CD4-positive, alpha-beta T cell (primary cell): ENCODE measurements around the gene KCNA10. TPM values are rescaled to one million over a fixed set of nuclear protein-coding genes. Genes with fewer than 3 reads are reported as not detected.

ENCODE experiments used
- ATAC-seq: fragments of 200-7000 bp; cut with Tn5 transposase; one replicate; pipeline ENCODE4 v1.10.0; 2022; ENCODE audit warnings: mild to moderate bottlenecking; ENCODE audit not compliant: poor library complexity
- CTCF ChIA-PET: fragments of 350-600 bp; sonication (Branson Sonifier 250); formaldehyde crosslinking; loops from one replicate; lab custom pipeline; 2021; ENCODE audit warnings: antibody characterized with exemption, inconsistent platforms; lab: Charles Lee
- POLR2A ChIA-PET: fragments of 350-600 bp; sonication (Branson Sonifier 250); formaldehyde crosslinking; loops from one replicate; lab custom pipeline; 2021; ENCODE audit warnings: antibody characterized with exemption, inconsistent platforms; lab: Charles Lee
- DNase-seq, 14 experiments: peaks; one replicate each; pipeline ENCODE4 v3.0.0-alpha.2; 2013 to 2020; ENCODE audit warnings: mixed read lengths in 2 of 14
- H3K27ac ChIP-seq, 2 donors: one replicate each; pipeline versions ENCODE4 v1.5.1 to v1.7.0; 2013; ENCODE audit warnings: low read length in 2 of 2, low read depth in 1 of 2, mild to moderate bottlenecking in 1 of 2
- H3K27me3 ChIP-seq, 2 experiments: 1 replicate in 1 of 2; 2 replicates in 1 of 2; pipeline versions ENCODE4 v1.6.1 to v1.7.0; 2013; ENCODE audit warnings: low read length in 2 of 2, control low read depth in 1 of 2, mild to moderate bottlenecking in 1 of 2, moderate library complexity in 1 of 2; ENCODE audit not compliant: insufficient read depth in 2 of 2, control insufficient read depth in 1 of 2
- H3K36me3 ChIP-seq: one replicate; pipeline ENCODE4 v1.6.1; 2013; ENCODE audit warnings: low read length, control low read depth; ENCODE audit not compliant: insufficient read depth
- H3K4me1 ChIP-seq: one replicate; pipeline ENCODE4 v1.6.1; 2013; ENCODE audit warnings: low read length, control low read depth; ENCODE audit not compliant: insufficient read depth
- H3K4me3 ChIP-seq: one replicate; pipeline ENCODE4 v1.5.1; 2013; ENCODE audit warnings: mild to moderate bottlenecking, low read length, moderate library complexity
- H3K9me3 ChIP-seq, 2 experiments: 1 replicate in 1 of 2; 2 replicates in 1 of 2; pipeline versions ENCODE4 v1.6.1 to v1.7.0; 2013; ENCODE audit warnings: low read length in 2 of 2, mild to moderate bottlenecking in 2 of 2, control low read depth in 1 of 2, moderate library complexity in 1 of 2; ENCODE audit not compliant: control insufficient read depth in 1 of 2, insufficient read depth in 1 of 2
- H3K27ac Mint-ChIP-seq: one replicate; pipeline ENCODE4 v1.8.0; 2020; ENCODE audit warnings: mixed read lengths
- H3K27me3 Mint-ChIP-seq: one replicate; pipeline ENCODE4 v1.8.0; 2021; ENCODE audit warnings: mixed read lengths
- H3K36me3 Mint-ChIP-seq: one replicate; pipeline ENCODE4 v1.8.0; 2021; ENCODE audit warnings: low read depth, mixed read lengths
- H3K4me1 Mint-ChIP-seq: one replicate; pipeline ENCODE4 v1.8.0; 2021; ENCODE audit warnings: low read depth, mixed read lengths
- H3K4me3 Mint-ChIP-seq: one replicate; pipeline ENCODE4 v1.8.0; 2020; ENCODE audit warnings: mild to moderate bottlenecking, mixed read lengths
- H3K9me3 Mint-ChIP-seq: one replicate; pipeline ENCODE4 v1.8.0; 2020; ENCODE audit warnings: mixed read lengths
- intact Hi-C, 2 experiments: fragments of 100-400 bp; cut with DNase I in 1 of 2; cut with micrococcal nuclease in 1 of 2; formaldehyde crosslinking; loops; one replicate each; pipeline versions ENCODE4 v1.15.1 to v1.9.0; 2023 to 2025; cut with DNase I, micrococcal nuclease
- total RNA-seq, 174 experiments: library from RNA in 2 of 174; stranded (reverse) in 2 of 174; gene quantifications; one replicate each; pipeline ENCODE4 v1.2.3 and lab custom pipeline; 2021 to 2026
- TF ChIP-seq, protein P1 (sequence below): fragments of 200-600 bp; IDR thresholded peaks from one replicate; pipeline ENCODE4 v1.8.0; 2022; ENCODE audit warnings: antibody characterized with exemption, mild to moderate bottlenecking

KCNA10 gene
- total RNA-seq, 2 experiments from 2014 or later = not detected

- CTCF ChIA-PET = no interaction called here
- intact Hi-C loops = no loop called here
- POLR2A ChIA-PET = no interaction called here
- H3K9me3 Mint-ChIP-seq = no peaks in the 10 kb centered on the region
- no peaks in the 10 kb centered on the region for H3K36me3 Mint-ChIP-seq
- no peaks in the 10 kb centered on the region for H3K4me1 ChIP-seq
- no peak overlapping the region for H3K27ac Mint-ChIP-seq
- no peaks in the 10 kb centered on the region for H3K36me3 ChIP-seq
- no peak for DNase-seq
- H3K27ac ChIP-seq = no peak overlapping the region
- no peaks in the 10 kb centered on the region for H3K9me3 ChIP-seq
- H3K4me1 Mint-ChIP-seq = no peaks in the 10 kb centered on the region
- no peaks in the 10 kb centered on the region for H3K27me3 ChIP-seq
- H3K4me3 Mint-ChIP-seq = no peak overlapping the region
- peaks cover 6% of the 10 kb centered on the region for H3K27me3 Mint-ChIP-seq
- TF ChIP-seq, protein P1, sequence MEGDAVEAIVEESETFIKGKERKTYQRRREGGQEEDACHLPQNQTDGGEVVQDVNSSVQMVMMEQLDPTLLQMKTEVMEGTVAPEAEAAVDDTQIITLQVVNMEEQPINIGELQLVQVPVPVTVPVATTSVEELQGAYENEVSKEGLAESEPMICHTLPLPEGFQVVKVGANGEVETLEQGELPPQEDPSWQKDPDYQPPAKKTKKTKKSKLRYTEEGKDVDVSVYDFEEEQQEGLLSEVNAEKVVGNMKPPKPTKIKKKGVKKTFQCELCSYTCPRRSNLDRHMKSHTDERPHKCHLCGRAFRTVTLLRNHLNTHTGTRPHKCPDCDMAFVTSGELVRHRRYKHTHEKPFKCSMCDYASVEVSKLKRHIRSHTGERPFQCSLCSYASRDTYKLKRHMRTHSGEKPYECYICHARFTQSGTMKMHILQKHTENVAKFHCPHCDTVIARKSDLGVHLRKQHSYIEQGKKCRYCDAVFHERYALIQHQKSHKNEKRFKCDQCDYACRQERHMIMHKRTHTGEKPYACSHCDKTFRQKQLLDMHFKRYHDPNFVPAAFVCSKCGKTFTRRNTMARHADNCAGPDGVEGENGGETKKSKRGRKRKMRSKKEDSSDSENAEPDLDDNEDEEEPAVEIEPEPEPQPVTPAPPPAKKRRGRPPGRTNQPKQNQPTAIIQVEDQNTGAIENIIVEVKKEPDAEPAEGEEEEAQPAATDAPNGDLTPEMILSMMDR = no peak
- no peak overlapping the region for H3K4me3 ChIP-seq
- no peak for ATAC-seq
These were observed 41.5 kb downstream of the KCNA10 start for GRCh38 chr1:110477445-110477957.

DNA sequence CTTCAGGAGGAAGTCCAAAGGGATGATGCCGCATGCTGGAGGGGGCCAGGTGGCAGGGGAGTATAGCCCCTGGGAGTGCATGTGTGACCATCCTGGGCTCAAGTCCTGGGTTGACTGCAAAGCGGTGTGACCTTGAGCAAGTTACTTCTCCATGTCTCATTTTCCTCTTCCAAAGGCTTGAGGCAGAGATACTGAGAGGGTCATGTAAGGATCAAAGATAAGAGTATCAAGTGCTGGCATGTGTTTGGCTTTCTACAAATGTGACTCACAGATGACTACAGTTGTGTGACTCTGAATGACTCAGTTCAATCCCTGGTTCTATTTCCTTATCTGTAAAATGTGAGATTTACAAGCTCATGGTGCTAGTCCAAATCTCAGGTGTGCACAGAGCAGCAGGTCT lies 41.9 kb downstream of the KCNA10 start:
- H3K4me3 Mint-ChIP-seq = no peak overlapping the region
- CTCF ChIA-PET = interaction anchor here (0.5 kb wide), 1 partner anchor 485 kb away, joined by 3 read pairs; no protein-coding TSS in a partner anchor
- POLR2A ChIA-PET = no interaction called here

DNA sequence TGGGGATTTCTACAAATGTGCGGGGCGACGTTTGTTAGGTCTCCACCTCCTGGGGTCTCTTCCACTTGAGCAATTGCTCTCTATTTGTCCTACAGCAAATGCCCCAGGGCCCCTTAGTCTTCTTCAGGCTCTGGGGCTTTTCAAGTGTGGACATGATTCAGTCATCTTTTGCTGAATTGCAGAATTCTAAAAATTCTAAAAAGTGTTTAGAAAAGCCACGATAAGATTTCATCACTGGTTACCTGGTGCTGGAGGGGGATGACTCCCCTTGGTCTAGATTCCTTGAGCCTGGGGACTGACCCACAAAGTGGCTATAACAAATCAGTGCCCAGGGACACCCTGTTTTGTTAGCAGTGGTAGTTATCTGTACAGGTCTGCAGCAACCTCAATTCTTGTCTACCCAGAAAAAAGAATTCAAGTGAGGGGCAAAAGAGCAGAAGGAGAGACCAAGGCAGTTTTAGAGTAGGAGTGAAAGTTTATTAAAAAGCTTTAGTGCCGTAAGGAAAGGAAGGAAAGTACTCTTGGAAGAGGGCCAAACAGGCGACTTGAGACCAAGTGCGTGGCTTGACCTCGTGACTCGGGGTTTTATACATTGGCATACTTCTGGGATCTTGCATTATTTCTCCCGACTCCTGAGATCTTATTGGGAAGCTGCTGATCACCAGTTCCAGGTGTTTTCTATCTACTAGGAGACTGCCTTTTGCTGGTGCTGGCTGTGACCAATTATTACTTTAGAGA lies 42.8 kb downstream of the KCNA10 start:
- ChIA-PET CTCF (no interaction called here), POLR2A (no interaction called here)
- Histone ChIP-seq H3K4me3 (no peak overlapping the region), H3K9me3 (no peaks in the 10 kb centered on the region), H3K27ac (no peak overlapping the region), H3K27me3 (no peaks in the 10 kb centered on the region), H3K4me1 (no peaks in the 10 kb centered on the region), H3K36me3 (no peaks in the 10 kb centered on the region)
- DNase-seq (no peak), ATAC-seq (no peak)
- TF ChIP-seq, protein P1 = no peak
- intact Hi-C loops = no loop called here
- no peak overlapping the region for H3K27ac Mint-ChIP-seq
- no peaks in the 10 kb centered on the region for H3K9me3 Mint-ChIP-seq
- no peak overlapping the region for H3K4me3 Mint-ChIP-seq
- H3K36me3 Mint-ChIP-seq = no peaks in the 10 kb centered on the region
- H3K4me1 Mint-ChIP-seq = no peaks in the 10 kb centered on the region
- H3K27me3 Mint-ChIP-seq = peaks cover 6% of the 10 kb centered on the region

More for the DNA sequence above, 41.9 kb downstream of the KCNA10 start:
- Histone ChIP-seq H3K36me3 (no peaks in the 10 kb centered on the region), H3K4me3 (no peak overlapping the region), H3K4me1 (no peaks in the 10 kb centered on the region), H3K9me3 (no peaks in the 10 kb centered on the region), H3K27me3 (no peaks in the 10 kb centered on the region), H3K27ac (no peak overlapping the region)
- no peaks in the 10 kb centered on the region for H3K4me1 Mint-ChIP-seq
- intact Hi-C loops = no loop called here
- no peaks in the 10 kb centered on the region for H3K36me3 Mint-ChIP-seq
- TF ChIP-seq, protein P1 = no peak
- no peak overlapping the region for H3K27ac Mint-ChIP-seq
- ATAC-seq = no peak
- peaks cover 6% of the 10 kb centered on the region for H3K27me3 Mint-ChIP-seq
- no peak for DNase-seq
- no peaks in the 10 kb centered on the region for H3K9me3 Mint-ChIP-seq
